ENCODE data around the gene GRIN2D.

Gene GRIN2D

GRCh38 chr19:48397263-48398101 is 4.0 kb downstream of the GRIN2D start:
- in situ Hi-C loops (cut with MboI; ENCODE audit: low sequenced_read_pairs), result no loop called here

GRCh38 chr19:48398102-48398374 is 4.6 kb downstream of the GRIN2D start:
- in situ Hi-C loops (cut with MboI; ENCODE audit: low sequenced_read_pairs), result no loop called here

GRCh38 chr19:48398375-48399235 is 5.1 kb downstream of the GRIN2D start:
- in situ Hi-C loops (cut with MboI; ENCODE audit: low sequenced_read_pairs), result no loop called here

GRCh38 chr19:48400018-48400742 is 6.7 kb downstream of the GRIN2D start:
- in situ Hi-C loops (cut with MboI; ENCODE audit: low sequenced_read_pairs), result no loop called here

GRCh38 chr19:48401287-48401686 is 7.8 kb downstream of the GRIN2D start:
- in situ Hi-C loops (cut with MboI; ENCODE audit: low sequenced_read_pairs), result no loop called here

DNA sequence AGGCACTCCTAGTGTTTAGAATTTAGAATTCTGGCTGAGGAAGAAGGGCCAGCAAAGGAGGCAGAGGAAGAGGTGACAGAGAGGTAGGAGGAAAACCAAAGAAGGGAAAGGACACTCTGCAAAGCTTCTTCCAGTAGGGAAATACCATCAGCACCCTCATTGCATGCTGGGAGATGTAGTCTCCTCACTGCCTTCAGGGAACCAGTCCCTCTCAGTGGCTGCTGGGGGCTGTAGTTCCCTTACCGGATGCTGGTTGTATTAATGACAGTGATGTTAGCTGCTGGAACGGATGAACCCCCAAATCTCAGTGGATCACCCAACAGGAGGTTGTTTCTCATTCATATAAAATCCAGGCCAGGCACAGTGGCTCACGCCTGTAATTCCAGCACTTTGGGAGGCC is 10.1 kb downstream of the GRIN2D start:
- in situ Hi-C loops (cut with MboI; ENCODE audit: low sequenced_read_pairs), result no loop called here

GRCh38 chr19:48405010-48405659 is 11.7 kb downstream of the GRIN2D start:
- in situ Hi-C loops (cut with MboI; ENCODE audit: low sequenced_read_pairs), result no loop called here

GRCh38 chr19:48405850-48406249 is 12.4 kb downstream of the GRIN2D start:
- in situ Hi-C loops (cut with MboI; ENCODE audit: low sequenced_read_pairs), result no loop called here

DNA sequence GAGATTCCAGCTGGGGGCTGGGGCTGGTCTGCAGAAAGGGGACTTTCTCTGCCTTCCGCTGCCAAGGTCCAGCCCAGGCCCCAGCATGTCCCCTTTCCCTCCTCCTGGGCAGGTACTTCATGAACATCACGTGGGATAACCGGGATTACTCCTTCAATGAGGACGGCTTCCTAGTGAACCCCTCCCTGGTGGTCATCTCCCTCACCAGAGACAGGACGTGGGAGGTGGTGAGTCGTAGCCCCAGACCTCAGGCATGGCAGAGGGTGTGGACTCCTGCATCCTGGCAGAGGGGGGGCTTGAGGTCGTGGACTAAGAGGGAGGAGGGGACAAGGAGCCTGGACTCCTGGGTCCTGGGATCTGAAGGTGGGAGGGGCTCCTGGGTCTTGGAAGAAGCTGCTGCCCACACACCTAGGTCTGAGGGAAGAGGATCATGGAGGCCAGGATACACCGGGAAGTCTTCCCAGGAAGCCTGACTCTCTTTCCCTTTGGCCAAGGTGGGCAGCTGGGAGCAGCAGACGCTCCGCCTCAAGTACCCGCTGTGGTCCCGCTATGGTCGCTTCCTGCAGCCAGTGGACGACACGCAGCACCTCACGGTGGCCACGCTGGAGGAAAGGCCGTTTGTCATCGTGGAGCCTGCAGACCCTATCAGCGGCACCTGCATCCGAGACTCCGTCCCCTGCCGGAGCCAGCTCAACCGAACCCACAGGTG is 20.6 kb downstream of the GRIN2D start:
- in situ Hi-C loops (cut with MboI; ENCODE audit: low sequenced_read_pairs), result no loop called here

DNA sequence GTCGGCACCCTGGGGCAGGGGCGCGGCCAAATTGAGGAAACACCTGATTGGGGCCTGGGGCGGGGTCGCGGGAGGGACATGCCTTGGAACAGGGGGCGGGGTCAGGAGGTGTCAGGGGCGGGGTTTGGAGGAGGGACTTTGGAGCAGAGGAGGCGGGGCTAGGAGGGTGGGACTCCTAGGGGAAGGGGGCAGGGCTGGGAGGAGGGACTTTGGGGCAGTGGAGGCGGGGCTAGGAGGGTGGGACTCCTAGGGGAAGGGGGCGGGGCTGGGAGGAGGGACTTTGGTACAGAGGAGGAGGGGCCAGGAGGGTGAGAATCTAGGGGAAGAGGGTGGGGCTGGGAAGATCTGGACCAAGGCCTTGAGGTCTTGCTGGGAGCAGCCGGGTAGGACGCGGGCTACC is 21.9 kb downstream of the GRIN2D start:
- in situ Hi-C loops (cut with MboI; ENCODE audit: low sequenced_read_pairs), result no loop called here

DNA sequence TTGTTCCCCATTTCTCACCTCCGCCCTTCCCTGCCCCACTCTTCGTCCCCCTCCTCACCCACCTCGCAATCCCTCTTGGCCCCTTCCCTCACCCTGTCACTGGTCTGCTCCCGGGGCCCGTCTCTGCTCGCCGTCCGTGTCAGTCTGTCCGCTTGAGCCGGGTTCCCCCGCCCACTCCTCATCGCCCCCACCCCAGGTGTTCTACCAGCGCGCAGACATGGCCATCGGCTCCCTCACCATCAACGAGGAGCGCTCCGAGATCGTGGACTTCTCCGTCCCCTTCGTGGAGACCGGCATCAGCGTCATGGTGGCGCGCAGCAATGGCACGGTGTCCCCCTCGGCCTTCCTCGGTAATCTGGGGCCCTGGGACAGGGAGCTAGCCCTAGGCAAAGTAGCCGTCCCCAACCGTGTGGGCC is 22.3 kb downstream of the GRIN2D start:
- in situ Hi-C loops (cut with MboI; ENCODE audit: low sequenced_read_pairs), result no loop called here

GRCh38 chr19:48417421-48417820 is 24.0 kb downstream of the GRIN2D start:
- in situ Hi-C loops (cut with MboI; ENCODE audit: low sequenced_read_pairs), result no loop called here

DNA sequence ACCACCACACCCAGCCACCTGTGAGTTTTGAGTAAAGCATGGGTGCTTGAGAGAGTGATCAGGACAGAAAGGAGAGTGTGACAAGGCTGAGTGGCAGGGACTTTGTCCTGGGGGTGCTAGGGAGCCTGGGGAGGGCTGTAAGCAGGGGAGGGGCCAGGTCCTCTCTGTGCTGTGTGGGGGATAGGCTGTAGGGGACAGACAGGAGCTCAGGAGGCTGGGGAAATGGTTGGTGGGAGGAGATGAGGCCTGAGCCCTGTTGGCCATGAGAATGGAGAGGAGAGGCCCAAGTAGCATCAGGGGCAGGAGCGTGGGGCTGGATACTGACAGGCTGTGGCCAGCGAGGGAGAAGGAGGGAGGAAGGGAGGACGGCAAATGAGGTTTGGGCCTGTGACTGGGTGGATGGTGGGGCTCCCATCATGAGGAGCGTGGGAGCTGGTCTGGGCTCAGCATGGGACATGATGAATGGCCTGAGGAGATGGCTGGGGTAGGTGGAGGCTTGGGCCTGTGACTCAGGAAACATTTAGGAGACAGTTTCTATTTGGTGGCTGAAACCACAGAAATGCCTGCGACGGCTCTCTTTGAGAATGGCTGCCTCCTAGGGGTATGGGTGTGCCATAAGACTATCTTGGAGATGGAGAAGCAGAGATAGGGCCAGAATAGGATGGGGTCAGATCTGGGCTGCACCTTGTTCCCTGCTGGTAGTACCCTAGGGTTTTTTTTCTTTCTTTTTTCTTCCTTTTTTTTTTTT is 25.0 kb downstream of the GRIN2D start:
- in situ Hi-C loops (cut with MboI; ENCODE audit: low sequenced_read_pairs), result no loop called here

GRCh38 chr19:48419158-48419920 is 25.9 kb downstream of the GRIN2D start:
- in situ Hi-C loops (cut with MboI; ENCODE audit: low sequenced_read_pairs), result no loop called here

- in situ Hi-C loops (cut with MboI; ENCODE audit: low sequenced_read_pairs), result no loop called here
Observed at GRCh38 chr19:48421548-48421947, 28.1 kb downstream of the GRIN2D start.

- in situ Hi-C loops (cut with MboI; ENCODE audit: low sequenced_read_pairs), result no loop called here
Observed at GRCh38 chr19:48424694-48425219, 31.3 kb downstream of the GRIN2D start.

- in situ Hi-C loops (cut with MboI; ENCODE audit: low sequenced_read_pairs), result no loop called here
Observed at GRCh38 chr19:48428670-48429069, 35.2 kb downstream of the GRIN2D start.

DNA sequence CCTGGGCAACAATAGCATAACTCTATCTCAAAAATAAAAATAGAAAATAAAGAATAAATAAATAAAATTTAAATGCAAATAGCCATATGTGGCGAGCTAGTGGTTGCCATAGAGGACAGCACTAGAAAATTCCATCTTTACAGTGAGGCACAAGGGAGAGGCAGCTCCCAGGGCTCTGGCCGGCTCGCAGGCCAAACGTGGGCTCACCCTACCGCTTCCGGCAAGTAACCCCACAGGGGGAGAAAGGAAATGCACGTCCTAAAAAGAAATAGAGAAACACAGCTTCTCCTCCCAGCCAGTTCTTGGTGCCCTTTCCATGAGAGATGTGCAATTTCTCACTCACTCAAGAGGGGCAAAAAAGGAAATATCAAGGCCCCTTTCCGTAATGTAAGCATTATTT is 39.9 kb downstream of the GRIN2D start:
- in situ Hi-C loops (cut with MboI; ENCODE audit: low sequenced_read_pairs), result no loop called here

DNA sequence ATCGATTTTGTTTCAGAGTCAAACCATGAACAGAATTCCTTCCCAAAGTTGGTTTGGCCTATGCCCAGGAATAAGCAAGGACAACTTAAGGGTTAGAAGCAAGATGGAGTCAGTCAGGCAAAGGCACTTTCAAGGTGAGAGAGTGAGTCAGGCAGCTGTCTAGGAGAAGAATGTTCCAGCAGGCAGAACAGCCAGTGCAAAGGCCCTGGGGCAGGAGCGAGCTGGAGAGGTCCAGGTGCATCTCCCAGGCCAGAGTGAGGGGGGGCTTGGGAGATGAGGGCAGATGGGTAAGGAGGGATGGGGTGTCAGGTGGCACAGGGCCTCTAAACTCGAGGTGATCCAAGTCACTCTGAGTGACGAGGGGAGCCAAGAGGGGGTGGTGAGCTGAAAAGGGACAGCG is 43.1 kb downstream of the GRIN2D start:
- in situ Hi-C loops (cut with MboI; ENCODE audit: low sequenced_read_pairs), result no loop called here
